ENCODE data around the gene MYH6. TPM values are rescaled to one million over a fixed set of nuclear protein-coding genes. Genes with fewer than 3 reads are reported as not detected.

MYH6 gene
- total and polyA plus RNA-seq, 2 of the 13 experiments (the other 11 are each of a cell fraction or from before 2014, with no cell fraction given), result 0.01 TPM; not detected in 1

GRCh38 chr14:23435543-23436326 lies 27.7 kb upstream of the MYH6 start, which contains the start of gene MYH7 (continued):
- TF ChIP-seq JUNB (CRISPR knock-in tag; IDR thresholded peaks at IDR 0.05; ENCODE audit: borderline replicate concordance) (no peak), ZNF44 (CRISPR knock-in tag; IDR thresholded peaks at IDR 0.05) (no peak), CBX1 (IDR thresholded peaks at IDR 0.05; ENCODE audit: low read depth) (no peak), ZNF782 (CRISPR knock-in tag; IDR thresholded peaks at IDR 0.05; ENCODE audit: borderline replicate concordance) (no peak), DR1 (CRISPR knock-in tag; IDR thresholded peaks at IDR 0.05) (no peak), BCL6 (CRISPR knock-in tag; IDR thresholded peaks at IDR 0.05) (0 out of 2 replicates have a peak, but pooled peaks have one; percentile 3), THRA (CRISPR knock-in tag; IDR thresholded peaks at IDR 0.05; ENCODE audit: borderline replicate concordance) (no peak; the same call in 1 of the 2 replicates), ZNF678 (CRISPR knock-in tag; IDR thresholded peaks at IDR 0.05) (0 out of 2 replicates have a peak, but pooled peaks have one; percentile 12), ZNF230 (CRISPR knock-in tag; IDR thresholded peaks at IDR 0.05) (peak; percentile 64; the same call in 1 of the 2 replicates), ESRRA (CRISPR knock-in tag; IDR thresholded peaks at IDR 0.05; ENCODE audit: low read depth) (no peak), SYNCRIP (IDR thresholded peaks at IDR 0.05; ENCODE audit: insufficient read depth, low read depth, low read length) (no peak), ZNF772 (CRISPR knock-in tag; IDR thresholded peaks at IDR 0.05) (peak; percentile 73; the same call in 1 of the 2 replicates), FOXO1 (CRISPR knock-in tag; IDR thresholded peaks at IDR 0.05) (peak; percentile 24; the same call in 1 of the 2 replicates), ZBTB20 (CRISPR knock-in tag; IDR thresholded peaks at IDR 0.05; ENCODE audit: borderline replicate concordance, low read depth) (no peak), ZNF33B (CRISPR knock-in tag; IDR thresholded peaks at IDR 0.05) (peak; percentile 36; the same call in 1 of the 2 replicates), ZNF296 (CRISPR knock-in tag; conservative IDR thresholded peaks at IDR 0.05) (0 out of 2 replicates have a peak, but pooled peaks have one; percentile 88), POLR2G (IDR thresholded peaks at IDR 0.05; ENCODE audit: low read depth, low read length) (no peak), SP2 (CRISPR knock-in tag; IDR thresholded peaks at IDR 0.05) (0 out of 2 replicates have a peak, but pooled peaks have one; percentile 7), ZFYVE20 (CRISPR knock-in tag; IDR thresholded peaks at IDR 0.05; ENCODE audit: borderline replicate concordance, low read depth) (no peak), REL (CRISPR knock-in tag; conservative IDR thresholded peaks at IDR 0.05) (no peak), ZNF674 (CRISPR knock-in tag; IDR thresholded peaks at IDR 0.05; ENCODE audit: low read depth) (no peak)
- TF ChIP-seq, protein P1, sequence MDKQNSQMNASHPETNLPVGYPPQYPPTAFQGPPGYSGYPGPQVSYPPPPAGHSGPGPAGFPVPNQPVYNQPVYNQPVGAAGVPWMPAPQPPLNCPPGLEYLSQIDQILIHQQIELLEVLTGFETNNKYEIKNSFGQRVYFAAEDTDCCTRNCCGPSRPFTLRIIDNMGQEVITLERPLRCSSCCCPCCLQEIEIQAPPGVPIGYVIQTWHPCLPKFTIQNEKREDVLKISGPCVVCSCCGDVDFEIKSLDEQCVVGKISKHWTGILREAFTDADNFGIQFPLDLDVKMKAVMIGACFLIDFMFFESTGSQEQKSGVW (CRISPR knock-in tag; IDR thresholded peaks at IDR 0.05; ENCODE audit: borderline replicate concordance), result no peak
- TF ChIP-seq, protein P2, sequence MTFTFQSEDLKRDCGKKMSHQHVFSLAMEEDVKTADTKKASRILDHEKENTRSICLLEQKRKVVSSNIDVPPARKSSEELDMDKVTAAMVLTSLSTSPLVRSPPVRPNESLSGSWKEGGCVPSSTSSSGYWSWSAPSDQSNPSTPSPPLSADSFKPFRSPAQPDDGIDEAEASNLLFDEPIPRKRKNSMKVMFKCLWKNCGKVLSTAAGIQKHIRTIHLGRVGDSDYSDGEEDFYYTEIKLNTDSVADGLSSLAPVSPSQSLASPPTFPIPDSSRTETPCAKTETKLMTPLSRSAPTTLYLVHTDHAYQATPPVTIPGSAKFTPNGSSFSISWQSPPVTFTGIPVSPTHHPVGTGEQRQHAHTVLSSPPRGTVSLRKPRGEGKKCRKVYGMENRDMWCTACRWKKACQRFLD (CRISPR knock-in tag; IDR thresholded peaks at IDR 0.05; ENCODE audit: borderline replicate concordance), result peak; percentile 52; the same call in 1 of the 2 replicates
- TF ChIP-seq, protein P3, sequence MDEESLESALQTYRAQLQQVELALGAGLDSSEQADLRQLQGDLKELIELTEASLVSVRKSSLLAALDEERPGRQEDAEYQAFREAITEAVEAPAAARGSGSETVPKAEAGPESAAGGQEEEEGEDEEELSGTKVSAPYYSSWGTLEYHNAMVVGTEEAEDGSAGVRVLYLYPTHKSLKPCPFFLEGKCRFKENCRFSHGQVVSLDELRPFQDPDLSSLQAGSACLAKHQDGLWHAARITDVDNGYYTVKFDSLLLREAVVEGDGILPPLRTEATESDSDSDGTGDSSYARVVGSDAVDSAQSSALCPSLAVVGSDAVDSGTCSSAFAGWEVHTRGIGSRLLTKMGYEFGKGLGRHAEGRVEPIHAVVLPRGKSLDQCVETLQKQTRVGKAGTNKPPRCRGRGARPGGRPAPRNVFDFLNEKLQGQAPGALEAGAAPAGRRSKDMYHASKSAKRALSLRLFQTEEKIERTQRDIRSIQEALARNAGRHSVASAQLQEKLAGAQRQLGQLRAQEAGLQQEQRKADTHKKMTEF (CRISPR knock-in tag; IDR thresholded peaks at IDR 0.05), result no peak
- TF ChIP-seq, protein P4, sequence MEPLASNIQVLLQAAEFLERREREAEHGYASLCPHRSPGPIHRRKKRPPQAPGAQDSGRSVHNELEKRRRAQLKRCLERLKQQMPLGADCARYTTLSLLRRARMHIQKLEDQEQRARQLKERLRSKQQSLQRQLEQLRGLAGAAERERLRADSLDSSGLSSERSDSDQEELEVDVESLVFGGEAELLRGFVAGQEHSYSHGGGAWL (CRISPR knock-in tag; IDR thresholded peaks at IDR 0.05), result no peak
